ENCODE measurements around the gene PCCA.
"Not testable (repeated sequence)": the region's sequence is repeated elsewhere in the genome, so short reads cannot be mapped to it uniquely, and the experiment has no call there.

PCCA gene

GRCh38 chr13:100304229-100304628 lies 215.3 kb downstream of the PCCA start:
- DNase-seq (ENCODE audit: low spot score): no peak

GRCh38 chr13:100305398-100305797 lies 216.5 kb downstream of the PCCA start:
- DNase-seq (ENCODE audit: low spot score): no peak

GRCh38 chr13:100306030-100306429 lies 217.1 kb downstream of the PCCA start:
- DNase-seq (ENCODE audit: low spot score): no peak

GRCh38 chr13:100306434-100306999 lies 217.6 kb downstream of the PCCA start:
- DNase-seq (ENCODE audit: low spot score): no peak

GRCh38 chr13:100314132-100314910 lies 225.4 kb downstream of the PCCA start:
- DNase-seq (ENCODE audit: low spot score): no peak

- no peak for DNase-seq (ENCODE audit: low spot score)
These were observed 226.6 kb downstream of the PCCA start for GRCh38 chr13:100315522-100315921.

DNA sequence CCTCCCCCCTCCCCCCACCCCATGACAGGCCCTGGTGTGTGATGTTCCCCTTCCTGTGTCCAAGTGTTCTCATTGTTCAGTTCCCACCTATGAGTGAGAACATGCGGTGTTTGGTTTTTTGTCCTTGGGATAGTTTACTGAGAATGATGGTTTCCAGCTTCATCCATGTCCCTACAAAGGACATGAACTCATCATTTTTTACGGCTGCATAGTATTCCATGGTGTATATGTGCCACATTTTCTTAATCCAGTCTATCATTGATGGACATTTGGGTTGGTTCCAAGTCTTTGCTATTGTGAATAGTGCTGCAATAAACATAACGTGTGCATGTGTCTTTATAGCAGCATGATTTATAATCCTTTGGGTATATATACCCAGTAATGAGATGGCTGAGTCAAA lies 229.6 kb downstream of the PCCA start:
- not testable (repeated sequence) for DNase-seq (ENCODE audit: low spot score)

DNA sequence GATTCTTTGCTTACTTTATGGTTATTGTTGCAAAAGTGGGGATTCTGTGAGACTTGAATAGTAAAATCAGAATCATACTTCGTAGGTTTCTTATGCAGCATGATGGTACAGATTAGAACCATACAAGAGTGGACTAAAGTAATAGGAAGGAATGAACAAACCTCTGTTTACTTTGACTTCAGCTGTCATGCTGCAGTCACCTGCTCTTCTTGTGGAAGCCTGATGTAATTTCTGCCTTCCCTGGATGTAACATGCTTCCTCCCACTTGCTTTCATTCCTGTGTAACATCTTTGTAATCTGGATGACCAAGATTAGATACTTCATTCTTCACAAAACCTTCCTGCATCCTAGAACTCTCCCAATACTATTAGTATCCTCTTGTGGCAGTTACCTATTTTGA lies 235.0 kb downstream of the PCCA start:
- no peak for DNase-seq (ENCODE audit: low spot score)

GRCh38 chr13:100330662-100331061 lies 241.8 kb downstream of the PCCA start:
- no peak for DNase-seq (ENCODE audit: low spot score)

GRCh38 chr13:100333141-100333540 lies 244.2 kb downstream of the PCCA start:
- DNase-seq (ENCODE audit: low spot score): no peak

DNA sequence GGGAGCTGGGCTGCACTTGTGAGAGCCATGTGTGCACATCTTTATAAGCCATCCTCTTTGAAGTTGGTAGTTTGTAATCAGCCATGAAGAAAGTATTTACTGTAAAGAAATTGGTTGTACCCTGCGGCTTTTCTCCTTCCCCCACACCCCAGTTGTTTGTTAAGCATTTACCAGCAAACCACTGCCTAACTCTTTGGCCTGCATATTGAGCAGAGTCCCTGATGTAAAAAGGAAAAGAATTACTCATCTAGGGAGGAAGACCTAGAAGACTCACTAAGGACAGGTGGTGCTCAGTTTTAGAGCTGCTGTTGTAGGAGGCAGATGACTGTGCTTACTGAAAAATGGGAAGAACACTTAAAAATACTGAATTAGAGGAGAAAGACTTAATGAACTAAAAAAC lies 245.3 kb downstream of the PCCA start:
- DNase-seq (ENCODE audit: low spot score): no peak

GRCh38 chr13:100336795-100337516 lies 248.1 kb downstream of the PCCA start:
- DNase-seq (ENCODE audit: low spot score): no peak

DNA sequence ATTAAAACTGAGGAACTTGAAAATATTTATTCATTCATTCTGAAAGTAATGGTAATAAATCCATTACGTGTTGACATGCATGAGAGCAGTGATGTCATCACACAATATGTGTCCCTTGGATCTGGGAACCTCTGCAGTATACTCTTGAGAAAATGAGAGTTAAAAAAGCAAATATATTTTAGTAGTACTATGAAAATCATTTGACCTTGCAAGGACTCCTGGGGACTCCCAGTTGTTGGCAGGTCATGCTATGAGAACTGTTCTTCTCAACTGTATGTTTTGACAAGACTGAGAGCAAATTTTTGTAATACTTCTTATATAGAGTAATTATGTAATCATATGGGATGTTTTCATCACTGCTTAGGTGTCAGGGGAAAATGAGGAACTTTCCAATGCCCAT lies 249.4 kb downstream of the PCCA start:
- DNase-seq (ENCODE audit: low spot score): no peak

DNA sequence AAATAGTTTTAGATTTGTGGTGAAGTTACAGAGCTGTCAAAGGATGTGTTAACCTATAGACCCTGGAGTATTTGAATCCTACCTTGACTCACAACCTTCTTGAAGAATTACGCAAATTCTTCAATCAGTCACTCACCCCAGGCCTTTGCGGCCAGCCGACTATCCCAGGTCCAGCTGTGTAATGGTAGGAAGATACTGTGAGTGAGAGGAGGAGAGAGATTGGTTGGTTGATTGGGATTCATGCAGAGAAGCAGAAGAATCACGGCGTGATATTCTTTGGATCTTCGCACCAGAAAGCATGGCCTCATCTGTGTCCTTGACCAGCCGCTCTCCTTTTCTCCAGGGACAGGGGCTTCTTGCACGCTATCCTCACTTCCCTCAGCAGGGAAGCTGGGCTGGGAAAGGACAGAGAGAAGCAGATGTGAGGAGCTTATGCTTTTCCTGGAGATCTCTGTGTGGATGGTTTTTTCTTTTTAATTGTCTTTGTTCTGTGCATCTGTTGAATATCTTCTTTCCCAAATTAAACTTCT lies 250.6 kb downstream of the PCCA start:
- no peak for DNase-seq (ENCODE audit: low spot score)

DNA sequence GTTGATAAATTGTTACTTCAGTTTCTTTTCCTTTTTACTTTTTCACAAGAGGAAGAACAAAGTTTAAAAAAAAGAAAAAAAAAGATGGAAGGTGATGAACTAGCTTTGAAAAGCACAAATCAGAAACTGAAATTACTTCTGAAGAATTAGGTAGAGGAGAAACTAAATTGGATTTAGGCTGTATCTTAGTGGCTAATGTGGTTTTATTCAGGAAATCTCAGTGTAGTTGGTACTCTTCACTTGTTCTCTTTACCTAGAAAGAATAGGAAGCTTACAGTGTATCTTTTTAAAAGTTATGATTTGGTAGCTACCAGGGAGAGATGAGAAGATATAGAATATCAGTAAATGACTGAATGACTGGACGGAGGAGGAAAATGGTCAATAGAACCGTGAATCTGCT lies 252.0 kb downstream of the PCCA start:
- DNase-seq (ENCODE audit: low spot score): no peak

- no peak for DNase-seq (ENCODE audit: low spot score)
These were observed 252.4 kb downstream of the PCCA start for GRCh38 chr13:100341327-100341726.

DNA sequence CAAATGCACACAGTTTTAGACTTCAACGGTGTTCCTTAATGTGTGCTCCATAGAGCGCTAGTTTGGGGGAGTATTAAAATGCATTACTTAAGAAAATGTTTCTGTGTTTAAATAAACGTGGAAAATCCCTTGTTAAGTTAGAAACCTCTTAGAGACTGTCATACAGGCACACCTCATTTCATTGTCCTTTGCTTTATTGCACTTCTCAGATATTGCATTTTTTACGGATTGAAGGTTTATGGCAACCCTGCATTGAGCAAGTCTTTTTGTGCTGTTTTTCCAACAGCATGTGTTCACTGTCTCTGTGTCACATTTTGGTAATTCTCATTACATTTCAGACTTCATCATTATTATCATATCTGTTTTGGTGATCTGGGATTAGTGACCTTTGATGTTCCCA lies 255.7 kb downstream of the PCCA start:
- no peak for DNase-seq (ENCODE audit: low spot score)

DNA sequence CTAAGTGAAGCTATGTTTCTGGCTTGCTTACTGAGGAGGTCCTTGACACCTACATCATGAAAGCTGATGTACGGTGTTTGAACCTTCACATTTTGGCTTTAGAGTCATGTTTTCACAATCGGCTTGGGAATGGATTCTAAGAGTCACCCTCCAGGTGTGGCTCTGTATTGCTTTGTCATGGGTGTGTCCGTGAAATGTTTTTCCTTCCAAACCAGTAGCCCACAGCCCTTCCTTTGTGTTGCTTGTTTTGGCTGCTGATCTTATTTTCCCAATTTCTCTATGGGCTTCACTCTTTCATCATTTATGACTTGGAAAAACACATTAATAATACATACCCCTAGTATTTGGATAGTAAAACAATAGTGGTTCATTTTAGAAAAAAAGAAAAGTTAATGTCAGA lies 259.1 kb downstream of the PCCA start:
- DNase-seq (ENCODE audit: low spot score): no peak

DNA sequence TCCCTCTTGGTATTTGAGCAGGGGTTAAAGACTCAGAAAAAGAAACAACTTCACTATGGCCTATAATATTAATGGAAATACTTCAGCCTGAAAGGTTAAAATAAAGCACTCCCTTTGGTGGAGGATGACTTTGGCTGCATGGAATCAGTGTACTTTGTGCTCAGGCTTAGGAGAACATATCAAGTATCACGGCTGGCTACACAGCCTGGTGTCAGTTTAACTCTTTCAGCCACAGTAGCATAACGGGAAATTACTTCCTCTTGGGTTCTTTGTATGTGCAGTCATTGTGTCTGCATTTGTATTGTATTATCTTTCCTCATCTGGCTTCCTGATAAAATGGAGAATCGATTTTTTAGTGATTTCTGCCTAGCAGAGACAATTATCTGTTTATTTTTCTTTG lies 260.7 kb downstream of the PCCA start:
- DNase-seq (ENCODE audit: low spot score): no peak

DNA sequence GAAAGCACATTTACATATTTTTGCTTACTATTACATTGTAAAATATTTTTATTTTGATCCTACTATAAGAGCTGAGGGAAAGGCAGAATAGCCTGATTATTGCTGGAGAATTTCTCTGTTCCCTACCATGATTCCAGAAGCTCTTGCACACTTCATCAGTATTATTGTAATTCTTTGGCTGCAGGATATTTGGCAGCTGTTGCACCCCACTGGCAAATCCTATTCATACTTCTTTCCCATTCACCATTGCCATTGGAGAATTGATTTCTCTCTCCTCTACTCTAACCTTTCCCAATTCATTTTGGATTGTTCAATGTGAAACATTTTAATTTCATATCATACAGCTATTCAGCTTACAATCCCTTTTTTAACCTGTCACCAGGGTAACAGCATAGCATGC lies 261.7 kb downstream of the PCCA start:
- DNase-seq (ENCODE audit: low spot score): no peak

- DNase-seq (ENCODE audit: low spot score): no peak
These were observed 267.5 kb downstream of the PCCA start for GRCh38 chr13:100356426-100356825.

DNA sequence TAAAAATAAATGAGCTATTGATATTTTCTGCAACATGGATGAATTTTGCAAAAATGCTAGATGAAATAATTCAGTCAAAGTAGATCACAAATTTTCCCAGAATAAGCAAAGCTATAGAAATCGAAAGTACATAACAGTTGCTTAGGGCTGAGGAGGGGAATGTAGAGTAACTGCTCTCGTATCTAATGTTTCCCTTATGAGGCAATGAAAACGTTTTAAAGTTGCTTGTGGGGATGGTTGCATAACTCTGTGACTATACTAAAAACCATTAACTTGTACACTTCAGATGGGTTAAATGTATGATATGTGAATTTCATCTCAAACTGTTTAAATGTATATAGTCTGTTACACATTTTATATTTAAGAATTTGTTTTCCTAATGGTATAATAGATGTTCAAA lies 268.0 kb downstream of the PCCA start:
- DNase-seq (ENCODE audit: low spot score): no peak

- DNase-seq (ENCODE audit: low spot score): no peak
These were observed 268.9 kb downstream of the PCCA start for GRCh38 chr13:100357764-100358163.

All from CD4-positive, alpha-beta T cell treated with Interleukin-15 for 4 hours (primary cell).